C4-2B (cell line): Measurements from ENCODE around the gene FKBP10.

Experiments
- ZFX ChIP-seq: fragments of 450-650 bp; IDR thresholded peaks from 2 replicates; pipeline ENCODE4 v1.6.1; 2017
- TF ChIP-seq, protein P1 (sequence below): fragments of 450-650 bp; conservative IDR thresholded peaks from 2 replicates; pipeline ENCODE4 v1.5.1; 2017; ENCODE audit warnings: mild to moderate bottlenecking

- TF ChIP-seq, protein P1, sequence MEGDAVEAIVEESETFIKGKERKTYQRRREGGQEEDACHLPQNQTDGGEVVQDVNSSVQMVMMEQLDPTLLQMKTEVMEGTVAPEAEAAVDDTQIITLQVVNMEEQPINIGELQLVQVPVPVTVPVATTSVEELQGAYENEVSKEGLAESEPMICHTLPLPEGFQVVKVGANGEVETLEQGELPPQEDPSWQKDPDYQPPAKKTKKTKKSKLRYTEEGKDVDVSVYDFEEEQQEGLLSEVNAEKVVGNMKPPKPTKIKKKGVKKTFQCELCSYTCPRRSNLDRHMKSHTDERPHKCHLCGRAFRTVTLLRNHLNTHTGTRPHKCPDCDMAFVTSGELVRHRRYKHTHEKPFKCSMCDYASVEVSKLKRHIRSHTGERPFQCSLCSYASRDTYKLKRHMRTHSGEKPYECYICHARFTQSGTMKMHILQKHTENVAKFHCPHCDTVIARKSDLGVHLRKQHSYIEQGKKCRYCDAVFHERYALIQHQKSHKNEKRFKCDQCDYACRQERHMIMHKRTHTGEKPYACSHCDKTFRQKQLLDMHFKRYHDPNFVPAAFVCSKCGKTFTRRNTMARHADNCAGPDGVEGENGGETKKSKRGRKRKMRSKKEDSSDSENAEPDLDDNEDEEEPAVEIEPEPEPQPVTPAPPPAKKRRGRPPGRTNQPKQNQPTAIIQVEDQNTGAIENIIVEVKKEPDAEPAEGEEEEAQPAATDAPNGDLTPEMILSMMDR: peak; percentile 98
- TF ChIP-seq ZFX: no peak
Observed at GRCh38 chr17:41801374-41802271, 11.2 kb upstream of the FKBP10 start.
